HL-60/S4 (cell line): ENCODE measurements around the gene SLC30A1.

ENCODE experiments used
- in situ Hi-C: fragments of 300-500 bp; cut with MboI; formaldehyde crosslinking; loops from 2 replicates; pipeline ENCODE4 v1.14.3; 2022; ENCODE audit warnings: low sequenced_read_pairs

Gene SLC30A1

DNA sequence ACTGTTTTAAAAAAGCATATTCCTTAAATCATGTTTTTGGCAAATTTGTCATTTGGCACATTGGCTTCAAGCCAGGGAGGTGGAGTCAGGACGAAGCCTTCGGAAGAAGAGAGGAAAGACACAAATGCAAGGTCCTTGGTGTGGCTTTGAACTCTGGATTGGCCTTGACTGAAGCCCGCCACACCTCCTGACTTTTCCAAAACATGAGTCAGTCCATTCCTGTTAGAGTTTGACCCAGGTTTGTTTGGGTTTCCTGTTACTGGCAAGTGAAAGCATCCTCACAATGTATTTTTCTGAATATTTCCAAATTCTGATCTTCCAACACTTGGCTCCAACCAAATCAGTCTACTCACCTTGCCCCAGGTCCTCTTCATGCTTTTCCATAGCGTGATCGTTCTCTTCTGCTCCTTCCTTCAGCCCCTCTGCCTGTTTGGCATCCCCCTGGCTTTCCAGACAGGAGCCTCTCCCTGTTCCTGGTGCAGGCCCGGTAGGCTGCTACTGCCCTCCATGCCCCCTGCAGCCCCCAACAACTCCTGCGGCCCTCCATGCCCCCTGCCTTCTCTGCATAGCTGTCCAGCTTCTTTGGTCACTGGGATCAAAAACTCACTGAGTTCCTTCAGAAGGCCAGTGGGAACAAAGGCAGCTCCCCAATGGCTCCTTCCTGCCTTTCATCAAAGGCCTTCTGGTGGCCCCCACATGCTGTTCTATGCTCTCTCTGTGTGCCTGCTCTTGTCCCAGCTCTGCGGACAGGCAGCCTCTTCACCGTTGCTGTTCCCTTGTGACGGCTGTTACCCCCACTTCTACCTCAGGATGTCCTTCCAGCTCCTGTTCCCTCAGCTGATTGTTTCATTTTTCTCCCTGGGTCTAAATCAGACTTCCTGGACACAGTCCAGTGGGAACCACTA, 30.4 kb upstream of the SLC30A1 start:
- in situ Hi-C loops = no loop called here

DNA sequence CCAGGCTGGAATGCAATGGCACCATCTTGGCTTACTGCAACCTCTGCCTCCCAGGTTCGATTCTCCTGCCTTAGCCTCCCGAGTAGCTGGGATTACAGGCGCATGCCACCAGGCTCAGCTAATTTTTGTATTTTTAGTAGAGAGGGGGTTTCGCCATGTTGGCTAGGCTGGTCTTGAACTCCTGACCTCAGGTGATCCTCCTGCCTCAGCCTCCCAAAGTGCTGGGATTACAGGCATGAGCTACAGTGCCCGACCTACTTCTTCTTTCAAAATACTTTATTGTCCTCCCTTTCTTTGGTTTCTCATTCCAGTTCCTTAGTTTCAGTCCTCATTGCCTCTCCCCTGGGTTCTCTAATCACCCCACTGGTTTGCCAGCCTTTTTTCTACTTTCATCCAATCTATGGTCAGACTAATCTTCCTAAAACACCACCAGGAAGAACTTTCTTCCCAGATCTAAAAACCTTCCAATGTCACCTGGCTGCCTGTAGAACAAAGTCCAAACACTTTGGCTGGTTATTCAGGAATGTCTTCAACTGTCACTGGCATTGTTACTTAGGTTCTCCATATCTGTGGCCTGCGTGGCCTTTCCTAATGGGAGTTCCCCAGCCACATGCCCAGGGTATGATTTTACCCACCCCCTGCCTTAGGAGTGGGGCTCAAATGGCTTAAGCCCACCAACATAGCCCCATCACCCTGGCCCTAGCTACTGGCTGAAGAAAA, 29.0 kb upstream of the SLC30A1 start:
- in situ Hi-C loops = no loop called here

DNA sequence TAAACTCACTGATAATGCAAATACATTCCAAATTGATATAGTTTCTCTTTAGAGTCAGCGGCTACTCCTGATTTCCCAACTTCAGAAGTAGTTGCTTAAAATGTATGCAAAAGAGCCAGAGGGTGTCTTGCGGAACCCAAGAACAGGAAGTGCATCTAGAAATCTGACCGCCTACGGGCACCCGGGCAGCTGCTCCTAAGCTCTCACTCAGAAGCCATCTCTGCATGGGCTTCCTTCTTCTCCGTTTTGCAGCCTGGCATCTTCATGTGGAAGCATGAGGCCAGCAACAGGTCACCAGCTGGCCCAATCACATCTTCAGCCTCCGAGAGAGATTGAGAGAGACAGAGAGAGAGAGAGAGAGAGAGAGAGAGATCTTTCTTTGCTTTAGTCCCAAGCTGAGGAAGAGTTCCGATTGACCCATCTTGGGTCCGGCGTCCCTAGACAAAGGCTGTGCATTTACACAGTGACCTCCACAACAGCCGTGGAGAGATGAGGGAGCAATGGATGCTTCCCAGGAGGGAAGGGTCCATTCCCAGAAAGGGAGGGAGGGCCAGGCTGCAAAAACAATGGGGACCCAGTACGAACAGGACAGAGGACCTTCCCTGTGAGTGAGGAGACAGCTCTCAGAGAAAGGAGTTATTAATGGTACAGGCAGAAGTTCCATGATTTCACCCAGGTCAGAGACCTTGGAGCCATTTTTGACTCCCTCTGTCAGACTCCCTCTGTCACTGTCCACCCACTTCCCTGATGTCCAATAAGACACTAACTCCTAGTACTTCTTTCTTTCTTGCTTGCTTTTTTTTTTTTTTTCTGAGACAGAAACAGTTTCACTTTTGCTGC, 28.2 kb upstream of the SLC30A1 start:
- in situ Hi-C loops = no loop called here

DNA sequence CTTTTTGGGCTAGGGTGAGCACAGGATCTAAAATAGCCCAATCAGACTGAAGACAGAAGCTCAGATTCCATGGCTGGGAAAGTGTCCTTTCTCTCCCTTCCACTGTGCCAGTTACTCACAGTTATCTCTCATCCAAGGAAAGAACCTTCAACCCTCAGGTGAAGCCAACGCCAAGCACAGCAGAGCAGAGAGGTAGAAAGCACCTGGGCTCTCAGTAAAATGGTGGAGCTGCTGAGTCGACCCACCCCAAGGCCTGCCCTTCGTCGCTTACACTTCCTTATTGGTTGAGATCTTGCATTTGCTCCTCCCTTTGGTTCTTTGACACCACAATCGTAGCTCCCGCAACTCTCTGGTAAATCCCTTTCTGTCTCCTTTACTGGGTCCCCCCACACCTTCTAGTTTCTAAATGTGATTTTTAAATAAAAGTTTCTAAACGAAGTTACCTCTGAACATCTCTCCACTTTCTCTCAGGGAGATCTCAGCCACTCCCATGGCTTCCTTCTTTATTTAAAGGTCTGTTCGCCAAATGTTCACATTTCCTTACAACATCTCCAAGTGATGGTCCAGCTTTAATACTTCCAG, 27.5 kb upstream of the SLC30A1 start:
- in situ Hi-C loops = no loop called here

DNA sequence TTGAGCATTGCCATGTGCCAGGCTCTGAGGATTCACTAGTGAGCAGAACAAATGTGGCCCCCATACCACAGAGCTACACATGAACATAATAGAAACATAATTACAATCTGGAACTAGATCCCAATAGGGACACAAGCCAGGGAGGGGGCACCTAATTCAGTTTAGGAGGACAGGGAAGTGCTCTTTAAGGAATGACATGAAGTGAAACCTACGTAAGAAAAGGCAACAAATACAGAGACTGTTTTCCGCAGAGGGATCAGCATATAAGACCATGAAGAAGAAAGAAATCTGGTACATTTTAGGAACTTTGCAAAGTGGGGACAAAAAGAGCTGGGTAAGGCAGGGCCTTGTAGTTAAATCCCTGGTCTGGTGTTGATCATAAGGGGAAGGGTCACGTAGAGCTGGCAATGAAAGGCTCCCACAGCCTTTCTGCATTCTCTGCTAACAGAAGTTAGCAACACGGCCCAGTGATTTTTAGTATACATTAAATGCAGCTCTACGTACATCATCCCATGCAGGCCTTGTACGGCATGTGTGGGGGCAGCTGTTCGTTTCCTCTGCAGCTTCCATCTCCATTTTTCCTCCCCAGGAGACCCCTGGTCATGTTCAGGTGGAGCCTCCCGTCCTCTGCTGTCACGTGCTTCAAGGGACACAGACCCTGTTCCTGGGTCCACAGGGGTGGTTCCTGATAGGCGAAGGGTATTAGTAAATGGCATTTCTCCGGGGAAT, 26.8 kb upstream of the SLC30A1 start:
- in situ Hi-C loops = no loop called here

GRCh38 chr1:211605034-211605433, 26.1 kb upstream of the SLC30A1 start:
- in situ Hi-C loops = no loop called here

GRCh38 chr1:211604548-211604947, 25.6 kb upstream of the SLC30A1 start:
- in situ Hi-C loops = no loop called here

DNA sequence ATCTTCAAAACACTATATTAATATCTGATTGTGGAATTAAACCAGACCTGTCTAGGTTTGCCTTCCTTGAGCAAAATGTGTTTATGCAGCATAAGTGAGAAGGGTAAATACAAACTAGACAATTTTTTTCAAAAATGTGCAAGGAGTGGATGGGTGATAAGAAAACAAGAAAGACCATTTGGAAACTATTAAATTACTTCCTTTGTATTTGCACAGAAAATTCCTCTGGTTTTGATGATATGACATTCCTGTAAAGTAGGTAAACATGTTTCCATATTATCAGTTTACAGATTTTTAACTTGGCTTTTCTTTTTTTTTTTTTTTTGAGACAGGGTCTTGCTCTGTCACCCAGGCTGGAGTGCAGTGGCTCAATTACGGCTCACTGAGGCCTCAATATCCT, 24.8 kb upstream of the SLC30A1 start:
- in situ Hi-C loops = no loop called here

- in situ Hi-C loops = no loop called here
Measured at GRCh38 chr1:211603191-211603701, 24.3 kb upstream of the SLC30A1 start.

GRCh38 chr1:211601982-211602670, 23.2 kb upstream of the SLC30A1 start:
- in situ Hi-C loops = no loop called here

DNA sequence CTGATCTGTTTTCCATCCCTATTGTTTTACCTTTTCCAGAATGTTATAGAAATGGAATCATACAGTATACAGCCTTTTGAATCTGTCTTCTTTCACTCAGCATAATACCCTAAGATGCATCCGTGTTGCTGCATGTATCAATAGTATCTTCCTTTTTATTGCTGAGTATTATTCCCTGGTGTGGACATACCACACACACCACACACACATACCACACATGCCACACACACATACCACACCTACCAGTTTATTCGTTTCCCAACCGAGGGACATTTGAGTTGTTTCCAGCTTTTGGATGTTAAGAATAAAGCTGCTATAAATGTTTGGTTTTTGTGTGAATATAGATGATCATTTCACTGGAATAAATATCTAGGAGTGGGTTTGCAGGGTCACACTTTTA, 22.2 kb upstream of the SLC30A1 start:
- in situ Hi-C loops = no loop called here

- in situ Hi-C loops = no loop called here
Measured at GRCh38 chr1:211599250-211599649, 20.3 kb upstream of the SLC30A1 start.

GRCh38 chr1:211598514-211598913, 19.6 kb upstream of the SLC30A1 start:
- in situ Hi-C loops = no loop called here

GRCh38 chr1:211596418-211597181, 17.6 kb upstream of the SLC30A1 start:
- in situ Hi-C loops = no loop called here

DNA sequence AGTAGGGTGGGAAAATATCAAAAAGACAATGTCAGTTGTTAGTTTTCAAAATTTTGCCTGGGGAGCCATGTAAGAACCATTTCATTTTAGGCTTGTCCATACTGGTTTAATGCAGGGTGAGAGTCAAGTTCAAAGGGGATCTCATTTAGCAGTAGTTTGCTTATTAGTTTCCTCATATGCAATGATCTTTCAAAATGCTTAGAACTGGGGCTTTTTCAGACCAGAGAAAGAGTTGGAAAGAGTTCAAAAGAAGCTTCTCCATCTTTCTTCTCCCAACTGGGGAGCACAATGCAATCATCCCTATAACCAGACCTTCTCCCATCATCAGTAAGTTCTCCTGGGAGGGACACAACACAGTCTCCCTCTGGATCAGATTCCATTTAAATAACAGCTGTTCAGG, 16.5 kb upstream of the SLC30A1 start:
- in situ Hi-C loops = no loop called here

GRCh38 chr1:211591980-211592493, 13.1 kb upstream of the SLC30A1 start:
- in situ Hi-C loops = no loop called here

- in situ Hi-C loops = no loop called here
Measured at GRCh38 chr1:211589782-211590721, 11.1 kb upstream of the SLC30A1 start.
